ENCODE measurements around the gene PNPLA2.

- TF ChIP-seq PATZ1 (CRISPR knock-in tag; IDR thresholded peaks at IDR 0.05; ENCODE audit: borderline replicate concordance) (no peak), ARNTL (CRISPR knock-in tag; IDR thresholded peaks at IDR 0.05; ENCODE audit: borderline replicate concordance, low read depth) (no peak), ZNF8 (CRISPR knock-in tag; IDR thresholded peaks at IDR 0.05) (no peak), CREB5 (CRISPR knock-in tag; IDR thresholded peaks at IDR 0.05; ENCODE audit: low read depth) (no peak), RARB (CRISPR knock-in tag; IDR thresholded peaks at IDR 0.05) (no peak), ZFP3 (CRISPR knock-in tag; IDR thresholded peaks at IDR 0.05) (no peak), TCF4 (CRISPR knock-in tag; IDR thresholded peaks at IDR 0.05; ENCODE audit: borderline replicate concordance) (no peak)
These were observed 20.5 kb upstream of the PNPLA2 start, which contains the start of gene SLC25A22 for GRCh38 chr11:798093-798713.
